GM13976 (cell line): ENCODE data around the gene DPYSL4.

Experiments used
- DNase-seq: peaks from one replicate; pipeline ENCODE4 v3.0.0; 2012; ENCODE audit warnings: low spot score
- in situ Hi-C: fragments of 300-500 bp; cut with MboI; formaldehyde crosslinking; loops from one replicate; pipeline ENCODE4 v1.12.0; 2022; ENCODE audit warnings: low sequenced_read_pairs, mixed read lengths, inconsistent platforms; ENCODE audit not compliant: unreplicated experiment
- TF ChIP-seq, protein P1 (sequence below): IDR thresholded peaks from 2 replicates; pipeline ENCODE4 v1.5.1; 2012; ENCODE audit warnings: borderline replicate concordance, mild to moderate bottlenecking; ENCODE audit not compliant: insufficient read depth; ENCODE audit errors: extremely low read depth, missing control alignments, control extremely low read depth

Gene DPYSL4

DNA sequence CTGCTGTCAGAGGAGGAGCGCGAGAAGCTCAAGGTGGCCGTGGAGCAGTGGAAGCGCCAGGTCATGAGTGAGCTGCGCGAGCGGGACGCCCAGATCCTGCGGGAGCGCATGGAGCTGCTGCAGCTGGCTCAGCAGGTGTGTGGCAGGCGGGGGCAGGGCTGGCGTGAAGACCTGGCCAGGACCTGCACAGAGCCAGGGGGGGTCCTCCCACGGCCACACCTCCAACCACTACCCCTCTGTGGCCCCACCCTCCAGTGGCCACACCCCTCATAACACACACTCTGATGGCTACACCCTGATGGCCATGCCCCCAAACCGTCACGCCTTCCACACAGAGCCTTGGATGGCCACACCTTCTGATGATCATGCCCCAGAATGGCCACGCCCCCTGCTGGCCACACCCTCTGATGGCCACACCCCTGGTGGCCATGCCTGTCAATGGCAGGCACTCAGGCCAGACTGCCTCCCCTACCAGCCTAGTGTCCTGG lies 23.4 kb upstream of the DPYSL4 start:
- peak; percentile 62 for DNase-seq
- TF ChIP-seq, protein P1, sequence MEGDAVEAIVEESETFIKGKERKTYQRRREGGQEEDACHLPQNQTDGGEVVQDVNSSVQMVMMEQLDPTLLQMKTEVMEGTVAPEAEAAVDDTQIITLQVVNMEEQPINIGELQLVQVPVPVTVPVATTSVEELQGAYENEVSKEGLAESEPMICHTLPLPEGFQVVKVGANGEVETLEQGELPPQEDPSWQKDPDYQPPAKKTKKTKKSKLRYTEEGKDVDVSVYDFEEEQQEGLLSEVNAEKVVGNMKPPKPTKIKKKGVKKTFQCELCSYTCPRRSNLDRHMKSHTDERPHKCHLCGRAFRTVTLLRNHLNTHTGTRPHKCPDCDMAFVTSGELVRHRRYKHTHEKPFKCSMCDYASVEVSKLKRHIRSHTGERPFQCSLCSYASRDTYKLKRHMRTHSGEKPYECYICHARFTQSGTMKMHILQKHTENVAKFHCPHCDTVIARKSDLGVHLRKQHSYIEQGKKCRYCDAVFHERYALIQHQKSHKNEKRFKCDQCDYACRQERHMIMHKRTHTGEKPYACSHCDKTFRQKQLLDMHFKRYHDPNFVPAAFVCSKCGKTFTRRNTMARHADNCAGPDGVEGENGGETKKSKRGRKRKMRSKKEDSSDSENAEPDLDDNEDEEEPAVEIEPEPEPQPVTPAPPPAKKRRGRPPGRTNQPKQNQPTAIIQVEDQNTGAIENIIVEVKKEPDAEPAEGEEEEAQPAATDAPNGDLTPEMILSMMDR, result no peak
- in situ Hi-C loops, result no loop called here

DNA sequence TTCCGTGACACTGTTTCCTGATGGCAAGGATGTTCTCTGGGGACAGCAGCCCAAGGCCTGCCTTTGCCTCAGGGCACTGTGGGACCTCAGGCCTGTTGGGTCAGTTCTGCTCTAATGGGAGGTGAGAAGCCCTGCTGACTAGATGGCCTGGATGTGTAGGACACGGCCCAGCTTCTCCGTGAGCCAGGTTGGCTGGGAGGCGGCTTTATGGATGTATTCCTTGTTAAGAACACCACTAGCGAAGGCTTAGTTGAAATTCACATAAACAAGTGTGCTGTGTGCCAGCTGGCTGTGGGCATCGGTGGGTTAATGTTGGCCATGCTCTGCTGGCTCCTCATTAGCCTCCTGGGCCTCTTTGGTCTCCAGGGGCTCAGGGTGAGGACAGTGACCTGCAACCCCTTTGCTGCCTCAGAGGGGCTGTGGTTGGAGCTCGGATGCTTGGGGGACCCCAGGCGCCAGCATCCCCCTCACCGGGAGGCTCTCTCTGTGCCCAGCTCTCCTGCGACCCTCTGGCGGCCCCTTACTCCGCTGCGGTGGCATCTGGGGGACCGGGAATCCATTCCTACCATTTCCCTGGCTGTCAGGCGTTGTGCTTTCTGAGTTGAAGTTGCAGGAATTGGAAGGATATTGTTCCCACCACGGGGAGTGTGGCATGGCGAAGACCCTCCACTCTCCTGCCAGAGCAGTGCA lies 22.8 kb upstream of the DPYSL4 start:
- TF ChIP-seq, protein P1, result no peak
- in situ Hi-C loops, result no loop called here
- no peak for DNase-seq

DNA sequence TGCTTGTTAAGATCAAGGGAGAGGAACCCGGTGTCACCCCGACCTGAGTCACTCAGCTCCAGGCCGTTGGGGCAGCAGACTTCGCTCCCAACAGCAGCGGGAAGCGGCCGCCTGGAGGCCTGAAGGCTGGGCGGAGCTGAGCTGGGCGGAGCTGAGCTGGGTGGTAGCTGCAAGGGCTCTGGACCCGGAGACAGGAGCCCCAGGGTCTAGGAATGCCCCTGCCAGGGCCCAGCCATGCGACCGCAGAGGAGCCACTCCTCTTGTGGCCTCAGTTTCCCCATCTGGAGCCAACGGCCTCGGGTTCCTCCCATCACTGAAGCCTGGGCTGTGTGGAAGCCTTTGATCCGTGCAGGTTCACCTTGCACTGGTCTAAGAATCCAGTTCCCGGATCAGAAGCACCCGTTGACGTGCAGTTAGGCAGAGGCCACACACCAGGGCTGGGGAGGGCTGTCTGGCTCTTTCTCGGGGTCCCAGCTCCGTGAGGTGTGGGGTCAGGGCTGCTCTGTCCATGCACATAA lies 21.9 kb upstream of the DPYSL4 start:
- TF ChIP-seq, protein P1, result no peak
- DNase-seq, result no peak
- in situ Hi-C loops, result no loop called here

DNA sequence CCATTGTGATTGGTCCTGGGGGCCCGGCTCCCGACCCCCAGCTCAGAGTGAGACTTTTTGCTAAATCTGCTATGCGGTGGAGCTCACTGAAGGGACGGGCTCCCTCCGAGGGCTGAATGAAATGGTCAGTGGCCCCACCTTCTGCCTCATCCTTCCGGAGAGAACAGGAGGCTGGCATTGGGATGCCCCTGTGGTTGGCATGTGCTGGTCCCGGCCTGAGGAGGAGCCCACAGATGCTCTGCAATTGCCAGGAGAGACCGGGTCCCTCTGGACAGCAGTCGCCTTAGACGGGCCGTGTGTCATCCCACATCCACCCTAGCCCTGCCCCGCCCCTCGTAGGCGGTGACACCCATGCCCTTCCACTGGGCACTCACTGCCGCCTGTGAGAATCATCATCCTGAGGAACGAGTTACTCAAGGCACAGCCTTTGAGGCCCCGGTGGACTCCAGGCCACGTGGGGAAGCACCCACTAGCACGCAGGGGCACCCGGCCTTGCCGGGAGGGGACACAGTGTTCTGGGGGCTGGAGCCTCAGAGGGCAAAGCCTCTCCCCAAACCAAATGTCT lies 21.2 kb upstream of the DPYSL4 start:
- no peak for DNase-seq
- TF ChIP-seq, protein P1, result no peak
- in situ Hi-C loops, result no loop called here

DNA sequence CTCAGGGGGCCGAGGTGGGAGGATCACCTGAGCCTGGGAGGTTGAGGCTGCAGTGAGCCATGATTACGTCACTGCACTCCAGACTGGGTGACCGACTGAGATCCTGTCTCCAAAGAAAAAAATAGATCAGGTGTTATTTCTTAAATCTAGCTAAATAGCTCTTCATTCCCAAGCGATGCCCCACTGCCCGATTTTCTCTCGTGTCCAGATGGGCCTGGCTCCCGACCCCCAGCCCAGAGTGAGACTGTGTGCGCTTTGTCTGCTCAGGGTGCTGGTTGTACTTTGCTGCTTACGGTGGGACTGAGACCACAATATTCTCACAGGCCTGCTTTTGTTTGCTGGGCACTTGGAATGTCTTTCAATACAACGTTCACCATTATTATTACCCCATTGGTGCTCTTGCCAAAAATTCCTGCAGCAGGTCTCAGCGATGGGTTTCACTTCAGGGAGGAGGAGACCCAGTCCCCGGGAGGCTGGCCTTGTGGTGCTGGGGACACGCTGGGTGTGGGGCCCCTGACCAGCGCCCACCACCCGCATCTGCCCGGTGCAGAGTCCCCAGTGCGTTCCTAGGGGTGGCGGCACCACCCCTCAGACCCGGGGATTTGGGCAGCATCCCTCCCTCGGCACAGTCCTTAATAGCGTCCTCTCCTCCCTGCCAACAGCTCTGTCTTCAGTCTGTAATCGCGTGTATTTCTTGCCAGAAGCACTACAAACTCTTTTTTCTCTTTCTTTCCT lies 20.4 kb upstream of the DPYSL4 start:
- TF ChIP-seq, protein P1, result no peak
- no peak for DNase-seq
- in situ Hi-C loops, result no loop called here

DNA sequence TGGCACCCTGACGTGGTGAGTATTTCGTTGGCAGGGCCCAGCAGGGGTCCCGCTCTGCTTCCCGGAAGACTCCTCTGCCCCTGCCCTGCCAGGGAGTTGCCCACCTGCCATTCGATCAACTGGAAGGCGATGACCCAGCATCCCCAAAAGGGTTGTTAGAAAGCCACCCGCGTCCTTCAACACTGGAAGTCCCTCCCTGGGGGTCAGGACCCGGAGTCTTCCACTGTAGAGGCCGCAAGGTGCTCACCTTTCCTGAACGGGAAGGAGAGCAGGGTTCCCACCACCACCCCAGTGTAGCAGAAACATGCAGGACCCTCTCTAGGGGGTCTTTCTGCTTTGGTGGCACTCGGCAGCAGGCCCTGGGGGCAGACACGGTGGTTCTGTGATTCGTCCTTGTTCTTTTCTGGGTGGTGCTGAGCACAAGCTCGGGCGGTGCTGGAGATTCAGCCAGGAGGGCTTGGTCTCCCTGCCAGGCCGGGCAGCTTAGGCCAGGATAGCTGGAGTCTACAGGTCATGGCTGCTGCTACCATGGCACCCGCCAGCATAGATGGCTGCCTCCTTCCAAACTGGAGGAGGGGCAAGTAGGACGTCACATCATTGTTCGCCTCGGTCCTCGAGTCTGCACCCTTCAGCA lies 19.6 kb upstream of the DPYSL4 start:
- TF ChIP-seq, protein P1, result no peak
- in situ Hi-C loops, result no loop called here
- DNase-seq, result no peak
